ENCODE results near the gene NOP10. TPM values are rescaled to one million over a fixed set of nuclear protein-coding genes. Genes with fewer than 3 reads are reported as not detected.
"Not testable (repeated sequence)": the region's sequence is repeated elsewhere in the genome, so short reads cannot be mapped to it uniquely, and the experiment has no call there.

Gene NOP10
- 100 to 1,000 TPM; 137 to 194 (median 166) TPM for total RNA-seq

- peak; percentile 96 for ATAC-seq (ENCODE audit: low FRiP score)
Measured at GRCh38 chr15:34342737-34343575, at the start of gene NOP10, which contains the start of gene NUTM1. NOP10 (minus strand) TSS chr15:34343136; CDS start chr15:34343073, 63 bp downstream. NUTM1 (plus strand) TSS chr15:34343315; CDS start chr15:34343697, 382 bp downstream.

GRCh38 chr15:34389594-34390086, 46.7 kb upstream of the NOP10 start:
- DNase-seq (ENCODE audit: low spot score); ATAC-seq (ENCODE audit: low FRiP score): not testable (repeated sequence)

More at GRCh38 chr15:34342737-34343575, at the start of gene NOP10, which contains the start of gene NUTM1:
- peak in 2 of 3 donors; percentile 80 to 96 for TF ChIP-seq CTCF (IDR thresholded peaks at IDR 0.05)
- peak; percentile 77 for DNase-seq (ENCODE audit: low spot score)

- ATAC-seq (ENCODE audit: low FRiP score) = not testable (repeated sequence)
Measured at GRCh38 chr15:34381829-34382521, 39.0 kb upstream of the NOP10 start.

GRCh38 chr15:34380491-34380890, 37.6 kb upstream of the NOP10 start:
- not testable (repeated sequence) for ATAC-seq (ENCODE audit: low FRiP score); DNase-seq (ENCODE audit: low spot score)

More at GRCh38 chr15:34381829-34382521, 39.0 kb upstream of the NOP10 start:
- DNase-seq (ENCODE audit: low spot score) = not testable (repeated sequence)

- no peak for DNase-seq (ENCODE audit: low spot score)
- ATAC-seq (ENCODE audit: low FRiP score) = no peak
- no peak for TF ChIP-seq CTCF (IDR thresholded peaks at IDR 0.05)
Measured at GRCh38 chr15:34376856-34377255, 33.9 kb upstream of the NOP10 start.

- not testable (repeated sequence) for DNase-seq (ENCODE audit: low spot score); ATAC-seq (ENCODE audit: low FRiP score)
Measured at GRCh38 chr15:34375541-34375940, 32.6 kb upstream of the NOP10 start.

- no peak for ATAC-seq (ENCODE audit: low FRiP score)
- no peak for DNase-seq (ENCODE audit: low spot score)
- no peak for TF ChIP-seq CTCF (IDR thresholded peaks at IDR 0.05)
Measured at GRCh38 chr15:34374816-34375215, 31.9 kb upstream of the NOP10 start.

GRCh38 chr15:34373951-34374350, 31.0 kb upstream of the NOP10 start:
- DNase-seq (ENCODE audit: low spot score) (no peak), ATAC-seq (ENCODE audit: low FRiP score) (no peak)
- no peak for TF ChIP-seq CTCF (IDR thresholded peaks at IDR 0.05)

GRCh38 chr15:34370643-34371042, 27.7 kb upstream of the NOP10 start:
- no peak for ATAC-seq (ENCODE audit: low FRiP score)
- DNase-seq (ENCODE audit: low spot score) = no peak

More at GRCh38 chr15:34370643-34371042, 27.7 kb upstream of the NOP10 start:
- TF ChIP-seq CTCF (IDR thresholded peaks at IDR 0.05) = no peak
